Astrocyte (in vitro differentiated cells and primary cell): ENCODE data around the gene IFI30.

Source experiments
- EZH2 ChIP-seq: IDR thresholded peaks from 2 replicates; pipeline ENCODE4 v1.6.1; 2012; ENCODE audit warnings: mild to moderate bottlenecking, low read length, inconsistent platforms; ENCODE audit not compliant: insufficient read depth
- TF ChIP-seq, protein P1 (sequence below): IDR thresholded peaks from 2 replicates; pipeline ENCODE4 v1.5.1; 2011; ENCODE audit warnings: low read depth, mild to moderate bottlenecking, inconsistent platforms, low read length, moderate library complexity; ENCODE audit not compliant: insufficient read depth

DNA sequence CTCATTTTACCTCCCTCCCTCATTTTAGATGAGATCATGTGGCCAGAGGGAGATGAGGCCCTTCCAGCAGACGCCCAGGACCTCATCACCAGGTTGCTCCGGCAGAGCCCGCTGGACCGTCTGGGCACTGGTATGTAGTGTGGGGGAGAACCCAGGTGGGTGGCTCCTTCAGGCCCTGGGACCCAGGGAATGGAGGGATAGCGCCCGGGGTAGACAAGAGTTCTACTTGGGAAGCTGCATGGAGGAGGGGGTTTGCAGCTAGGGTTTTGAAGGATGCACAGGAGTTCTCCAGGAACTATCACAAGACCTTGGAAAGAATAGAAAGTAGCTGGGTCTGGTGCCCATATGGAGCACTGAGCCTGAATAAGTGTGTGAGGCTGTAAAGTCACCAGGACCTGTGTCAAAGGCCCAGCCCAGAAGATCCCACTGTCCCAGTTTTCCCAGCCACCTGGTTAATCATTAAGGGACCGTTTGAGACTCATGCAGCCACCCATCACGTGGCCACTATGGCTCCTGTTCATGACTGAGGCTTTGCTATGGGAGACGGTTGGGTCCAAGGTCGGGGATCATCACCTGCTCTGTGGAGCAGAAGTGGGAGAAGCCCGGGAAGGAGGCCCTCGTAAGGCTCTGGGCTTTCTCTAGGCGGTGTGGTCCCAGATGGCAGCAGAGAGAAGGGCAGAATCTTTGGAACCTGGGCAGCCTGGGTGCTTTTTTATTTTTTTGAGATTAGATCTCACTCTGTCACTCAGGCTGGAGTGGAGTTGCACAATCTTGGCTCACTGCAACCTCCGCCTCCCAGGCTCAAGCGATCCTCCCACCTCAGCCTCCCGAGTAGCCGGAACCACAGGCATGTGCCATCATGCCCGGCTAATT, 37.7 kb upstream of the IFI30 start:
- TF ChIP-seq, protein P1, sequence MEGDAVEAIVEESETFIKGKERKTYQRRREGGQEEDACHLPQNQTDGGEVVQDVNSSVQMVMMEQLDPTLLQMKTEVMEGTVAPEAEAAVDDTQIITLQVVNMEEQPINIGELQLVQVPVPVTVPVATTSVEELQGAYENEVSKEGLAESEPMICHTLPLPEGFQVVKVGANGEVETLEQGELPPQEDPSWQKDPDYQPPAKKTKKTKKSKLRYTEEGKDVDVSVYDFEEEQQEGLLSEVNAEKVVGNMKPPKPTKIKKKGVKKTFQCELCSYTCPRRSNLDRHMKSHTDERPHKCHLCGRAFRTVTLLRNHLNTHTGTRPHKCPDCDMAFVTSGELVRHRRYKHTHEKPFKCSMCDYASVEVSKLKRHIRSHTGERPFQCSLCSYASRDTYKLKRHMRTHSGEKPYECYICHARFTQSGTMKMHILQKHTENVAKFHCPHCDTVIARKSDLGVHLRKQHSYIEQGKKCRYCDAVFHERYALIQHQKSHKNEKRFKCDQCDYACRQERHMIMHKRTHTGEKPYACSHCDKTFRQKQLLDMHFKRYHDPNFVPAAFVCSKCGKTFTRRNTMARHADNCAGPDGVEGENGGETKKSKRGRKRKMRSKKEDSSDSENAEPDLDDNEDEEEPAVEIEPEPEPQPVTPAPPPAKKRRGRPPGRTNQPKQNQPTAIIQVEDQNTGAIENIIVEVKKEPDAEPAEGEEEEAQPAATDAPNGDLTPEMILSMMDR = no peak
- no peak for TF ChIP-seq EZH2
